ENCODE measurements around the gene GPR37L1.

GRCh38 chr1:202117898-202118371 is 4.8 kb upstream of the GPR37L1 start:
- no peak for TF ChIP-seq CTCF (conservative IDR thresholded peaks at IDR 0.05; ENCODE audit: low read depth, low read length)
- TF ChIP-seq RFX5 (IDR thresholded peaks at IDR 0.05; ENCODE audit: low read depth, low read length), result no peak
- no peak for TF ChIP-seq POLR2A (IDR thresholded peaks at IDR 0.05; ENCODE audit: low read depth, low read length)
- no peak for TF ChIP-seq MAZ (IDR thresholded peaks at IDR 0.05; ENCODE audit: borderline replicate concordance, low read depth, low read length)
- TF ChIP-seq USF2 (IDR thresholded peaks at IDR 0.05; ENCODE audit: low read depth, low read length), result no peak
- TF ChIP-seq CHD1 (IDR thresholded peaks at IDR 0.05; ENCODE audit: low read depth, low read length), result no peak

Measured in IMR-90 (cell line).